ENCODE results near the gene EIPR1.

- TF ChIP-seq CTCF (IDR thresholded peaks at IDR 0.05): no peak
- TF ChIP-seq POLR2A (IDR thresholded peaks at IDR 0.05): no peak
Measured at GRCh38 chr2:3175568-3175955, 202.1 kb downstream of the EIPR1 start.

All from ovary (tissue), 3 donors.